OCI-LY3 (cell line): Measurements from ENCODE around the gene MCTP2.

Source experiments
- CTCF ChIP-seq: fragments of 200-600, 300-600 bp; sonication (generic); IDR thresholded peaks from 2 replicates; pipeline ENCODE4 v1.5.1; 2014; ENCODE audit warnings: antibody characterized with exemption, low read length, low read depth
- EZH2phosphoT487 ChIP-seq: fragments of 200-600 bp; shearing (Covaris generic); IDR thresholded peaks from 2 replicates; pipeline ENCODE4 v1.6.1; 2018; ENCODE audit warnings: antibody characterized with exemption, mixed run types, low read depth

- TF ChIP-seq CTCF, result no peak
- TF ChIP-seq EZH2phosphoT487, result no peak
Observed at GRCh38 chr15:94411846-94412245, 180.5 kb downstream of the MCTP2 start.
